HCT116 (cell line): Measurements from ENCODE around the gene RABGAP1. TPM values are rescaled to one million over a fixed set of nuclear protein-coding genes. Genes with fewer than 3 reads are reported as not detected.

ENCODE experiments used
- ATAC-seq: fragments of 200-7000 bp; cut with Tn5 transposase; 2 replicates; pipeline ENCODE4 v1.9.1; 2020; ENCODE audit warnings: mild to moderate bottlenecking, moderate library complexity
- BruUV-seq: library from RNA; stranded (reverse); fragments of 400-500 nt; replicated peaks from 2 replicates; lab custom pipeline; 2021; lab: Mats Ljungman, UMichigan
- CTCF ChIA-PET: fragments of 300-600 bp; sonication (Branson Sonifier 250); formaldehyde crosslinking; loops from one replicate; lab custom pipeline; 2021; ENCODE audit warnings: antibody characterized with exemption; lab: Charles Lee
- POLR2A ChIA-PET: fragments of 300-600, 350-600 bp; sonication (Branson Sonifier 250); formaldehyde crosslinking; loops from one replicate; lab custom pipeline; 2021; ENCODE audit warnings: antibody characterized with exemption; lab: Charles Lee
- RAD21 ChIA-PET, 2 experiments: fragments of 300-600 bp; sonication (Branson Sonifier 250); formaldehyde crosslinking; loops; one replicate each; lab custom pipeline; 2023; ENCODE audit warnings: low total read pairs in 2 of 2; ENCODE audit not compliant: uncharacterized antibody in 2 of 2, unreplicated experiment in 2 of 2, low non-redundant PET in 1 of 2; lab: Charles Lee
- DNase-seq: peaks from one replicate; pipeline ENCODE4 v3.0.0-alpha.2; 2010; ENCODE audit warnings: low read depth, low spot score
- H2AFZ ChIP-seq: fragments of 200-600 bp; shearing (Covaris generic), sonication (generic); 2 replicates; pipeline ENCODE4 v1.6.1; 2017; ENCODE audit warnings: low read depth, mixed run types, mixed read lengths, antibody characterized with exemption, low read length; ENCODE audit not compliant: poor library complexity, severe bottlenecking
- H3K27ac ChIP-seq: 2 replicates; pipeline ENCODE4 v1.5.1; 2012; ENCODE audit warnings: low read depth, low read length
- H3K27me3 ChIP-seq: fragments of 200-600 bp; sonication (generic); 2 replicates; pipeline ENCODE4 v1.6.1; 2016; ENCODE audit warnings: mixed run types, low read length, mixed read lengths; ENCODE audit not compliant: insufficient read depth
- H3K36me3 ChIP-seq, 2 experiments: fragments of 200-500 bp in 1 of 2; fragments of 200-600 bp in 1 of 2; sonication (Bioruptor generic) in 1 of 2; sonication (generic) in 1 of 2; 2 replicates each; pipeline versions ENCODE4 v1.5.1 to v1.6.1; 2014 to 2016; ENCODE audit warnings: low read length in 2 of 2, inconsistent platforms in 1 of 2, mixed read lengths in 1 of 2, mixed run types in 1 of 2; ENCODE audit not compliant: insufficient read depth in 2 of 2, control insufficient read depth in 1 of 2
- H3K4me1 ChIP-seq, 2 experiments: fragments of 200-600 bp in 1 of 2; sonication (generic) in 1 of 2; 2 replicates each; pipeline versions ENCODE4 v1.5.1 to v1.6.1; 2012 to 2017; ENCODE audit warnings: low read length in 2 of 2, inconsistent platforms in 1 of 2, mild to moderate bottlenecking in 1 of 2, mixed read lengths in 1 of 2, mixed run types in 1 of 2, moderate library complexity in 1 of 2; ENCODE audit not compliant: insufficient read depth in 2 of 2, control insufficient read depth in 1 of 2
- H3K4me2 ChIP-seq: fragments of 200-600 bp; sonication (generic); 2 replicates; pipeline ENCODE4 v1.6.1; 2017; ENCODE audit warnings: mixed run types, low read length, mixed read lengths
- H3K4me3 ChIP-seq, 2 experiments: fragments of 200-600 bp in 1 of 2; sonication (generic) in 1 of 2; replicated peaks in 1 of 2; 2 replicates each; pipeline ENCODE4 v1.5.1; 2011 to 2016; ENCODE audit warnings: low read length in 2 of 2, control low read depth in 1 of 2, low read depth in 1 of 2, mild to moderate bottlenecking in 1 of 2, mixed read lengths in 1 of 2, mixed run types in 1 of 2
- H3K79me2 ChIP-seq: fragments of 200-600 bp; sonication (generic); 2 replicates; pipeline ENCODE4 v1.6.1; 2017; ENCODE audit warnings: mild to moderate bottlenecking, mixed run types, low read length, moderate library complexity, mixed read lengths; ENCODE audit not compliant: insufficient read depth
- H3K9ac ChIP-seq: fragments of 200-600 bp; sonication (generic); 2 replicates; pipeline ENCODE4 v1.6.1; 2016; ENCODE audit warnings: low read length, mixed read lengths
- H3K9me2 ChIP-seq: fragments of 200-600 bp; sonication (generic), shearing (Covaris generic); 2 replicates; pipeline ENCODE4 v1.6.1; 2017; ENCODE audit warnings: mixed run types, mild to moderate bottlenecking, moderate library complexity; ENCODE audit not compliant: insufficient read depth
- H3K9me3 ChIP-seq, 2 experiments: fragments of 200-500 bp in 1 of 2; fragments of 200-600 bp in 1 of 2; sonication (Bioruptor generic) in 1 of 2; sonication (generic) in 1 of 2; 2 replicates each; pipeline ENCODE4 v1.6.1; 2014 to 2017; ENCODE audit warnings: low read length in 2 of 2, mixed read lengths in 2 of 2, inconsistent platforms in 1 of 2, low read depth in 1 of 2, mild to moderate bottlenecking in 1 of 2, mixed run types in 1 of 2, moderate library complexity in 1 of 2; ENCODE audit not compliant: control insufficient read depth in 1 of 2, insufficient read depth in 1 of 2
- H4K20me1 ChIP-seq: fragments of 200-600 bp; sonication (generic), shearing (Covaris generic); 2 replicates; pipeline ENCODE4 v1.6.1; 2017; ENCODE audit warnings: mixed run types, mild to moderate bottlenecking, moderate library complexity; ENCODE audit not compliant: insufficient read depth
- CEBPB ChIP-seq: IDR thresholded peaks from 2 replicates; pipeline ENCODE4 v1.6.1; 2012; ENCODE audit warnings: low read depth
- EGR1 ChIP-seq: IDR thresholded peaks from 2 replicates; pipeline ENCODE4 v1.6.1; 2012; ENCODE audit warnings: low read depth
- ELF1 ChIP-seq: IDR thresholded peaks from 2 replicates; pipeline ENCODE4 v1.6.1; 2012; ENCODE audit warnings: low read depth, borderline replicate concordance
- EZH2 ChIP-seq: fragments of 200-600 bp; sonication (generic); IDR thresholded peaks from 2 replicates; pipeline ENCODE4 v1.6.1; 2017; ENCODE audit warnings: antibody characterized with exemption, mixed run types
- FOSL1 ChIP-seq: IDR thresholded peaks from 2 replicates; pipeline ENCODE4 v1.6.1; 2012; ENCODE audit warnings: low read depth
- POLR2A ChIP-seq: IDR thresholded peaks from 2 replicates; pipeline ENCODE4 v1.7.0; 2011; ENCODE audit warnings: borderline replicate concordance; ENCODE audit not compliant: insufficient read depth, insufficient read length; ENCODE audit errors: extremely low read depth
- POLR2AphosphoS5 ChIP-seq: IDR thresholded peaks from 2 replicates; pipeline ENCODE4 v1.6.1; 2011; ENCODE audit warnings: mild to moderate bottlenecking, low read depth, low read length, moderate library complexity
- RAD21 ChIP-seq: IDR thresholded peaks from 2 replicates; pipeline ENCODE4 v1.6.1; 2012; ENCODE audit warnings: low read depth, mild to moderate bottlenecking
- SP1 ChIP-seq: IDR thresholded peaks from 2 replicates; pipeline ENCODE4 v1.6.1; 2012; ENCODE audit warnings: low read depth
- TCF7L2 ChIP-seq: IDR thresholded peaks from 2 replicates; pipeline ENCODE4 v1.7.0; 2011; ENCODE audit warnings: borderline replicate concordance, inconsistent platforms; ENCODE audit not compliant: insufficient read depth, insufficient read length; ENCODE audit errors: extremely low read depth
- ZFX ChIP-seq: fragments of 450-650 bp; IDR thresholded peaks from 2 replicates; pipeline ENCODE4 v1.6.1; 2017
- ZNF274 ChIP-seq: fragments of 200-500 bp; sonication (Bioruptor generic); IDR thresholded peaks from 2 replicates; pipeline ENCODE4 v1.6.1; 2014; ENCODE audit warnings: mild to moderate bottlenecking, low read depth, low read length, inconsistent platforms
- intact Hi-C: fragments of 100-400 bp; cut with micrococcal nuclease; formaldehyde crosslinking; loops from 2 replicates; pipeline ENCODE4 v1.10.0; 2022
- total RNA-seq: library from RNA; stranded (reverse); gene quantifications from one replicate; pipeline ENCODE4 v1.2.1, GENCODE V29; 2021; ENCODE audit not compliant: unreplicated experiment
- TF ChIP-seq, protein P1 (sequence below): IDR thresholded peaks from 2 replicates; pipeline ENCODE4 v1.6.1; 2012

The RABGAP1 gene
- total RNA-seq, 1 experiment from 2014 or later: 29.7 TPM

GRCh38 chr9:123000371-123001068 is 59.7 kb downstream of the RABGAP1 start:
- no peaks in the 10 kb centered on the region for H3K27me3 ChIP-seq
- H3K9ac ChIP-seq: no peak overlapping the region
- intact Hi-C loops: no loop called here
- no peak overlapping the region for H3K4me3 ChIP-seq
- ChIA-PET RAD21 (no interaction called here), CTCF (no interaction called here), POLR2A (no interaction called here)
- H3K36me3 ChIP-seq: peaks cover 8 to 25% of the 10 kb centered on the region in 2 experiments; a peak in 3 of 4 replicates
- BruUV-seq: no TSS peak
- H3K4me2 ChIP-seq: no peak overlapping the region
- H3K9me3 ChIP-seq: no peaks in the 10 kb centered on the region
- TF ChIP-seq POLR2AphosphoS5 (no peak), TCF7L2 (no peak), SP1 (no peak), POLR2A (no peak), EGR1 (no peak), ZNF274 (no peak), FOSL1 (no peak), RAD21 (no peak), CEBPB (no peak), ELF1 (no peak), ZFX (no peak), EZH2 (no peak)
- TF ChIP-seq, protein P1, sequence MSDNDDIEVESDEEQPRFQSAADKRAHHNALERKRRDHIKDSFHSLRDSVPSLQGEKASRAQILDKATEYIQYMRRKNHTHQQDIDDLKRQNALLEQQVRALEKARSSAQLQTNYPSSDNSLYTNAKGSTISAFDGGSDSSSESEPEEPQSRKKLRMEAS: no peak
- H3K27ac ChIP-seq: no peak overlapping the region
- H3K9me2 ChIP-seq: no peaks in the 10 kb centered on the region
- H3K4me1 ChIP-seq: no peaks in the 10 kb centered on the region
- no peaks in the 10 kb centered on the region for H4K20me1 ChIP-seq
- H3K79me2 ChIP-seq: no peaks in the 10 kb centered on the region
- H2AFZ ChIP-seq: no peak overlapping the region
- no peak for ATAC-seq
- DNase-seq: no peak
